ENCODE results near the gene RMDN3. TPM values are rescaled to one million over a fixed set of nuclear protein-coding genes. Genes with fewer than 3 reads are reported as not detected.

Gene RMDN3
- total RNA-seq, 1 donor from 2014 or later = 21.1 TPM

DNA sequence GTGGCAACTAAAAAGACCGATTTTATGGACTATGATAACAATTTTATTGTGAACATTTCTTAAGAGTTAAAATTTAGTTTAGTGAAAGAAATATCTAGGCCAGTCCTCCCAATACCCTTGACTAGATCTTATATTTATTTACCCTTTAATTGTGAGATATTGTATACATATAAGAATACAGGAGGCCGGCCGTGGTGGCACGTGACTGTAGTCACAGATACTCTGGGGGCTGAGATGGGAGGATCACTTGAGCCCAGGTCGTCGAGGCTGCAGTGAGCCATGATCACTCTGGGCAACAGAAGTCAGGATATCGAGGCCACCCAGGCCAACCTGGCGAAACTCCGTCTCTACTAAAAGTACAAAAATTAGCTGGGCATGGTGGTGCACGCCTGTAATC, 756 bp upstream of the RMDN3 start:
- DNase-seq (ENCODE audit: low spot score) = no peak
- intact Hi-C loops (cut with DNase I) = loop anchor here (1.0 to 10.0 kb wide), 3 partner anchors 51 to 161 kb away; partner anchors contain the start of genes DNAJC17, KNL1, VPS18 and ZFYVE19

DNA sequence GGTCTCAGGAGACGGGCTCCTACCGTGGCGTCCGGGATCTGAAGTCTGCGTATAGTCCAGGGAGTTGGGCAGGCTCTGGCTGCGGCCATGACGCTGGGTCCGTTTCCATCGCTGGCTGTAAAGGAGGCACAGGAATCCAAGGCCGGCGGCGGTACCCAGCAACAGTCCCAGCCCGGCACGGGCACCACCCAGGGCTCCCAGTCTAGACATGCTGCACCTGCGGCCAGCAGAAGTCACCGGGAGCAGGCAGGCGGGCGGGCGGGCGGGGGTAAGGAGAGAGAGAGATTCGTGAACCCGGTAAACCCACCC, 526 bp downstream of the RMDN3 start:
- intact Hi-C loops (cut with DNase I) = loop anchor here (5.0 to 10.0 kb wide), 3 partner anchors 57 to 160 kb away; partner anchors contain the start of genes KNL1, RAD51 and VPS18
- no peak for DNase-seq (ENCODE audit: low spot score)

DNA sequence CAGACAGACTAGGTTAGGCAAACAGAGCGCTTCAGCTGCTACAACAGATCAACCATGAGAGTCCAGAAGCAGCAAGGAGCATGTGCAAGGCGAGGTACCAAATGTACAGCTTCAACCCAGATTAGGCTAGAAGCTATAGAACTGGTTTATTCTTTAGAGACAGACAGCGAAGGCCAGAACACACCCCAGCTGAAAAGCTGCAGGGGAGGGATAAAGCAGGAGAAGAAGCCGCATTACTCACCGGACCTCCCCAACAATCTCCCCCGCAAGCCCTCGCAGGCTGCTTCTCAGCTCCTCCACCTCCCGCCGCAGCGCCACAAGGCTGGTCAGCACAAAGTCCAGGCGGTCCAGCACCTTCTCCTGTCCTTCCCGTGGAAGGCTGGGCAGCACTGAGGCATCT, 3.3 kb downstream of the RMDN3 start:
- DNase-seq (ENCODE audit: low spot score) = no peak
- intact Hi-C loops (cut with DNase I) = loop anchor here (5.0 to 10.0 kb wide), 3 partner anchors 54 to 157 kb away; partner anchors contain the start of genes KNL1, RAD51 and VPS18

DNA sequence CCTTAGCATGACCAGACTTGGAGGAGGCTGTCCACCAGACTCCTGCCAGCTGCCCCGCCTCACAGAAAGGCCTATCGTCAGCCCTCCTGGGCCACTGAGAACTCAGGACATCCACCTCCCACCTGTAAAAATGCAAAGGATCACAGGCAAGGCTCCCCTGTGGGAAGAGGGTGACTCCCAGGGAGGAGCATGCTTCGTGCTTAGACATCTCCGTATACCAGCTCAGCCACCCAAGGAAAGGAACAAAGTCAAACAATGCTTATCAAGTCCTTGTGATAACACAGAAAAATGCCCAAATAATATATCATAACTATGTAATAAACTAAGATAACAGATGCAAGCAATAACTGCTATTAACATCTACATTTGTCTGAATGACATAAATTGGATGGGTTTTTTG, 4.2 kb downstream of the RMDN3 start:
- intact Hi-C loops (cut with DNase I) = loop anchor here (5.0 to 10.0 kb wide), 3 partner anchors 54 to 156 kb away; partner anchors contain the start of genes KNL1, RAD51 and VPS18
- no peak for DNase-seq (ENCODE audit: low spot score)

DNA sequence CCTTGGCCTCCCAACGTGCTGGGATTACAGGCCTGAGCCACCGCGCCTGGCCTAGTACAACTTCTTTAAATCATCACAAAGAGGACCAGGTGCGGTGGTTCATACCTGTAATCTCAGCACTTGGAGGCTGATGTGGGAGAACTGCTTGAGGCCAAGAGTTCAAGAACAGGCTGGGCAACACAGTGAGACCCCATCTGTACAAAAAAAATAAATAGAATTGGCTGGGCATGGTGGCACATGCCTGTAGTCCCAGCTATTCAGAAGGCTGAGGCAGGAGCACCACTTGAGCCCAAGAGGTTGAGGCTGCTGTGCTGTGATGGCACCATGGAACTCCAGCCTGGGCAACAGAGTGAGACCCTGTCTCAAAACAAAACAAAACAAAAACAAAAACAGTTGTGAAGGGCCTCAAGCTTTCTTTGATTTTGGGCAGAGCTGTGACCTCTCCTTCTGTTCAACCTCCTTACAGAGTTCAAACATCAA, 5.9 kb downstream of the RMDN3 start:
- DNase-seq (ENCODE audit: low spot score) = no peak
- intact Hi-C loops (cut with DNase I) = no loop called here

DNA sequence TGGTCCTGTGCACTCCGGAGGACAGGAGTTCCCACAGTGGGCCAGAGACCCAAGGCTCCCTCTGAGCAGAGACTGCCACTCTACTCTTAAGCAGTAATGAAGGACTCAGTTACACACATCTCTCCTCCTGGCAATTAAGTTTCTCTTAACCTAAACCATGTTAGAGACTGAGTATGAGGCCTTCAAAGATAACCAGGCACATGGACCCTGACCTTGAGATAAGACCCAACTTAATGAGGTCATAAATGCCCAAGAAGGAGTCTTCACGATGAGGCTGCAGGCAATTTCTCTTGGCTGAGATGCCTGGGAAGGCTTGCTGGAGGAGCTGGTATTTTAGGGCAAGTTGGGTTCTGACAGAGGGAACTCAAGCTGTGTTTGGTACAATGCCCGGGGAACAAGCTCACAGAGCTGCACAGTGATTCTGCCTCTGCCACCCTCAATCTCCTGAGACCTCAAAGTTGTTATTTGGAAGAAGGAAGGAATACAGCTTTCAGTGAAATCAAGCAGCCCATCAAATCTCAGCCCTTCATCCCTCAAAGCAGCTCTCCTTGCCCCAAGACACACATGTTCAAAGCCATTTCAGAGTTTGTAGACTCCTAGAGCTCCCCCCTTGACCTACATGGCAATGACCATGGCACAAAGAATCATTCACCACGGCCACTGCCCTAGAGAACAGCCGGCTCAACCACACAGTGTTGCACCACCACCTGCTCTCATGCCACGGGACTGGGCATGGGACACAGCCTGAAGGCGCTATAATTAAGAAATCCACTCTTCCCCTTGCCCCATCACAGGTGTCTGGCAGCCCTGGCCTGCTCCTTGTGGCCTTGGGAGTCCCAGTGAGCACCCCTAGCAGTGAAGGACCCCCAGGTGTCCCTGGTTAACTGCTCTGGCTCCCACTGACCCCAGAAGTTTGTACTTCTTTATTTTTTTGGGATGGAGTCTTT, 7.1 kb downstream of the RMDN3 start:
- DNase-seq (ENCODE audit: low spot score) = no peak
- intact Hi-C loops (cut with DNase I) = no loop called here

DNA sequence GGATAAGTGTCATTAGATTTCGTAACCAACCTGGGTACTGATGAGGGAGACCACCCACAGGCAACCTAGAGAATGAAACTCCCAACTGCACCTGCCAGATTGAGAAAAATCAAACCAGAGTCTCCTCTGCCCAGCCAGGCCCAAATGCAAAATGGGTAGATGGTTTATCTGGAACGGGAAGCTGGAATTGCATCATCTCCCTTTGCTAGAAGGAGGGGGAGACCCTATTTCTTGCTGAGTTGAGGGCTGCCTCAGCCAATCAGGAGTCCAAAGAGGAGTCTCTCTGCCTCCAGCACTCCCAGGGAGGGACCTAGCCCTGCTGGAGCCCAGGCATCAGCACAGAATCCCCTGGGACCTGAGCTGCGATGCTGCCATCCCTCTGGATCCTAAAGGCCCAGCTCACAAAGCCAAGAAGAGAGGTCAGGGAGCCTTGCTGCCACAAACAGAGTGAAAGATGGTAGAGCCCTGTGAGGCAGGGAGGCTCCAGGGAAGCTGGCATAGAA, 8.1 kb downstream of the RMDN3 start:
- intact Hi-C loops (cut with DNase I) = no loop called here
- DNase-seq (ENCODE audit: low spot score) = no peak

DNA sequence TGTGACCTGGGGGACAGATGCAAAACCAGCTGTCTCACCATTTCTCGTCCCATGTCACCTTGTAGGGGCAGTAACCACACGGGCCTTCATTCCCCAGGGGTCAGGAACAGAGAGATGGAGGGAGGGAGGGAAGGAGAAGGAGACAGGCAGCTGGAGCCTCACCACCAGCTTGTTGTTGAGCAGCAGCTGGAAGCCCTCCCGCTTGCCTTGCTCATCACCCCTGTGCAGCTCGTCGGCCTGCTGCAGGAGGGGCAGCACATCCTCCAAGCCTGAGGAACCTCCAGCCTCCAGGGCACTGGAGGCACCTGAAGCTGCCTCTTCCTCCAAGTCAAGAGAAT, 10.3 kb downstream of the RMDN3 start:
- DNase-seq (ENCODE audit: low spot score) = no peak
- intact Hi-C loops (cut with DNase I) = no loop called here

DNA sequence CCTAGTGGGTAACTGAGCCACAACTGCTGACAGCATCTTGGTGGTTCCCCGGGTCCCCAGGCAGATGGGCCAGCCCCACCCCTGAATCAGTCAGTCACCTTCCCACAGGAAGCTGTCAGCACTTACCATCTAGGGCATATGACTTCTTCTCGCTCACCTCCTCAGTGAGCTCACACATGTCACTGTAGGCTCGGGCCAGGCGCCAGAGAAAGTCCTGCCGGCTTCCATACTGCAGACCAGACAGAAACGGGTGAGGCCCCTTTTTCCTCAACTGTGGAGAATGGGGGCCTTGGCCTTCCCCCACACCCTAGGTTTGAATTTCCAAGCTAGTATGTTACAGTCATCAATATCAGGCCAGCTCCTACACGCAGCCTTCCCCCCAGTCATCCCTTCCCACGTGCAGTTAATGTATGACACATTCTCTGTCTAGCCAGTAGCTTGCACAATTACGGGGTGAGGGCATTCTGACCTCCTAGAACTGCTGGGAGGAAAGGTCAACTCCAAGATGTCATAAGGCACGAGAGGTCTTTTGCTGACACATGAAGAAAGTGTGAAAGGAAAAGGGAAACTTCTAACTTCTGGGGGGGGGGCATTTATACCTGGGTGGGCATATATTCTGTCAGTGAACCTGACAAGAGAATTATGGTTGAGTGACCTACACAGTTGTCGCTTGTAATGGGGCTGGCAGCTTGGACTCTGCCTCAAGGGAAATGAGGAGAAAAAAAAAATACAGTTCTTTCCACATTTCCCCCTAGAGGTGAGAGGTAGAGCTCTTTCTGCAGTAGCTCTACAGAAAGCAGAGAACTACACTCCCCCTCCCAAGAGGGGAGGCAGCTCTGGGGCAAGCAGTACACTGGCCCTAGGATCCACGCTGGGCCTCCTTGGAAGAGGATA, 10.9 kb downstream of the RMDN3 start:
- no peak for DNase-seq (ENCODE audit: low spot score)
- intact Hi-C loops (cut with DNase I) = no loop called here

DNA sequence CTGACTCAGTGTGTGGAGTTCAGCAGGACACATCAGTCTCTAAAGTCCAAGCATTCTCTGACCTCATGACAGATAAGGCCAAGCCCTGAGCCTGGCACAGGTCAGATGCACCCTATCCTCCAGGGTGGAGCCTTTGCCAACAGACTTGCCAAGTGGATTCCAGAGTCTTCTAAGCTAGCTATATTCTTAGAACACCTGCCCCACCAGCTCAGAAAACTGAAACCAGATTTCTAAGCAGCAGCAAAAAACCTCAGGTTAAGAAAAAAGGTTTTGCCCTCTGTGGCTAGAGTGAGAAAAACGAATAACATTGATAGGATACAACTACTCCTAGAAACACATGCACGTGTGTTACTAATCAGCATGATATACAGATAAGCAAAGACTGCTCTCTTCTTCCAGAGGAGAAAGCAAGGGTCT, 11.6 kb downstream of the RMDN3 start:
- intact Hi-C loops (cut with DNase I) = no loop called here
- DNase-seq (ENCODE audit: low spot score) = no peak

DNA sequence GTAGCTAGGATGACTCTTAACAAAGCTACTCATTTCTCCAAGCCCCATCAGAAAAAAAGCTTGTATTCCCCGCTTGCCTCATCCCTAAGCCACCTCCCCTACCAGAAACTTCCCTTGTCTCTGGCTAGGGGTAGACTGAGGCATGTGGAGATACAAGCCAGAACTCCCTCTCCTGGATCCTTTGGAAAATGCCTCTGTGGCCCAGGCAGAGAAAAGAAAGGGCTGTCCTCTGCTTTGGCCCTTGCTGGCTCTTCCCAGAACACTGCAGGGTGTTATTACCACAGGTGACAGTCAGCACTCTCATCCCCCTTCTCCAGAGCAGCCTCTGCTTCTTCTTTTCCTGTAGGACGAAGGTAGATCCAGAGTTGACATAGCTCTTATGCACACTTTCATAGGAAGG, 15.2 kb downstream of the RMDN3 start:
- no peak for DNase-seq (ENCODE audit: low spot score)
- intact Hi-C loops (cut with DNase I) = no loop called here

DNA sequence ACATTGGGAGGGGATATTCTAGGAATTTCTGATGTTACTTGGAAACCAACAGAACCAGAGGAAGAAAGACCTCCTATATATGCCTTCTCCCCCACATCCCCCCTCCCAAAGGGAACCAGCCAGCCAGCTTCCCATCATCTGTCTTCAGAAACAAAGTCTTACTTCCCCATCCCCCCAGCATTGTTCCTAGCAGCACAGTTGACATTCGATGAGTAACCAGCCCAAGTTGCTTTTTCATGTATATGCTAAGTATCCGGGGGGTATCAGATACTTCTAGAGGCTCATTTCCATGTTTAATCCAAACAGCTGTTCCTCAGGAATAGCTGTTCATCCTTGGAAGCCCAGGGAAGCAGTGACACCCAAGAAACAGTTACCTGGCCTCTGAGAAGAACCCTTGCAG, 16.0 kb downstream of the RMDN3 start:
- intact Hi-C loops (cut with DNase I) = no loop called here

DNA sequence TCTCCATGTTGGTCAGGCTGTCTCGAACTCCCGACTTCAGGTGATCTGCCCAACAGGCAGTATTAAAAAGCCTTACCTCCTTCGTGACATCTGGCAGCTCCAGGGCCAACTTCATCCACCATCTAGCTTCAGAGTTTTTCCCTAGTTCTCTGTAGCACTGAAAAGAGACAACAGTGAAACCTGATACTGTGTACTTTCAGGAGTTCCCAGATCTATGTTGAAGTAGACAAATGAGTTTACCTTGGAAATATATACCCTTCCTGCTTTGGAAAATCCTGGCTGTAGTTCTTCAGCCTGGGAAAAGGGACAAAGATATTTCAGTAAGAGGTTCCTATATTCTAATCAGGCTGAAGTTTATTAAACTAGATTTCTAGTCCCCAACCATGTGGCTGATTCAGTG, 18.0 kb downstream of the RMDN3 start:
- intact Hi-C loops (cut with DNase I) = no loop called here
- DNase-seq (ENCODE audit: low spot score) = no peak

More for the DNA sequence above, 16.0 kb downstream of the RMDN3 start:
- DNase-seq (ENCODE audit: low spot score) = no peak

DNA sequence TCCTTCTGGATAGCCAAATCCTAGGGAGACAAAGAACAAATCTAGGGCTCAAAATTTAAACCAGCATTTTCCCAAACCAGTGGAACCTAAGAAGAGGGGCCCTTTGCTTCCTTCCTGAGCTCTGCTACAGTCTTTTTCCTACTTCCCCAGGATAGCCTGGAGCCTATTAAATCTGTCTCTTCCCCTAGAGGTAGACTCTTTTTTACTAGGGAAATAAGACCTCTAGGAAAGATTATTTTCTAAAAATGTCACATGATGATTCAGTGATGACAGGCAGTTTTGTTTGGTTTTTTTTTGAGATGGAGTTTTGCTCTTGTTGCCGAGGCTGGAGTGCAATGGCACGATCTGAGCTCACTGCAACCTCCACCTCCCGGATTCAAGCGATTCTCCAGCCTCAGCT, 18.5 kb downstream of the RMDN3 start:
- intact Hi-C loops (cut with DNase I) = no loop called here
- DNase-seq (ENCODE audit: low spot score) = no peak

DNA sequence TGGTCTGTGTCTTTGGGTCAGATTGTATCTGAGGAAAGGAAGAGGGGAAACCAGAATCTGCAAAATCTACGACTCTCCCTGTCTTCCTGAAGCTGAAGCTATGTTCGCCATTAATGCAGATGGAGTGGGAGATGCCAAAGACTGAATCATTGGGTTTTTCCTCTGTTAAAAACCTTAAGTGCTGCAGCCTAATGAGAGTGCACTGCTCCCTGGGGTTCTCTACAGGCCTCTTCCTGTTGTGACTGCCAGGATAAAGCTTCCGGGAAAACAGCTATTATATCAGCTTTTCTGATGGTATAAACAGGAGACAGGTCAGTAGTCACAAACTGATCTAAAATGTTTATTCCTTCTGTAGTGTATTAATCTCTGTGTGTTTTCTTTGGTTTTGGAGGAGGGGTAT, 24.0 kb downstream of the RMDN3 start:
- intact Hi-C loops (cut with DNase I) = no loop called here
- no peak for DNase-seq (ENCODE audit: low spot score)

DNA sequence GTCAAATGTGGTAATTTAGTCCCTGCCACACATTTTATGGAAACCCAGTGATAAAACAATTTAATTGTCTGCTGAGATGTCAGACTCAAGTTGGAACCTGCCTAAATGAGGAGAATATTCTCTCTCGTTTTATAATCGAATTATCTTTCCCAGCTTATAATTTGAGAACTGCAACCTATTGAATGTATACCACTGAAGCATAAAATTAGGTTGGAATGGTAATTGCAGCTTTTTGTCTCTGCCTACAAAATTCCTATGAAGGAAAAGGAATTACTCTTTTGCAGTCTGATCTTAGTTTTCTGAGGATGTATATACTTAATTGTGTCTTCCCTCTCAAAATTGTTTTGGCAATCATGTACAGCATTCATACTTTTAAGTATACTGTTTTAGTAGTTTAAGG, 31.1 kb downstream of the RMDN3 start:
- intact Hi-C loops (cut with DNase I) = no loop called here
- no peak for DNase-seq (ENCODE audit: low spot score)

DNA sequence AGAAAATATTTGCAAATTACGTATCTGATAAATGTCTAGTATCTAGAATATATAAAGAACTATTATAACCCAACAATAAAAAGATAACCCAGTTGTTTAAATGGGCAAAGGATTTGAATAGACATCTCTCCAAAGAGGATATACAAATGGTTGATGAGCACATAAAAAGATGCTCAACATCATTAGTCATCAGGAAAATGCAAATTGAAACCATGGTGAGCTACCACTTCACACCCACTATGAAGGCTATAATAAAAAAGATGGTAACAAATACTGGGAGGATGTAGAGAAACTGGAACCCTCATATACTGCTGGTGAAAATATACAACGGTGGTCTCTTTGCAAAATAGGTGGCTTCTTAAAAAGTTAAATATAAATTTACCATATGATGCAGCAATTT, 32.1 kb downstream of the RMDN3 start:
- DNase-seq (ENCODE audit: low spot score) = no peak
- intact Hi-C loops (cut with DNase I) = no loop called here

DNA sequence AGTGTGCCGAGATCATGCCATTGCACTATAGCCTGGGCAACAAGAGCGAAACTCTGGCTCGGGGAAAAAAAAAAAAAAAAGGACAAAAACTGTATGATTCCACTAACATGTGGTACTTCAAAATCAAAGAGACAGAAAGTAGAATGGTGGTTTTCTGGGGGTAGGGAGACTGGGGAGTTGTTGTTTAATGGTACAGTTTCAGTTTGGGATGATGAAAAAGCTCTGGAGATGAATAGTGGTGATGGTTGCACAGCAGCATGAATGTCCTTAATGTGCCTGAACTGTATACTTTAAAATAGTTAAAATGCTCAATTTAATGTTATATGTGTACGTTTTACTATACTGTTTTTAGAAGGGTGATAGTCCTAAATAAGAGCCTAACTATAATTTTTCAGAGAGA, 32.7 kb downstream of the RMDN3 start:
- intact Hi-C loops (cut with DNase I) = no loop called here
- DNase-seq (ENCODE audit: low spot score) = no peak

DNA sequence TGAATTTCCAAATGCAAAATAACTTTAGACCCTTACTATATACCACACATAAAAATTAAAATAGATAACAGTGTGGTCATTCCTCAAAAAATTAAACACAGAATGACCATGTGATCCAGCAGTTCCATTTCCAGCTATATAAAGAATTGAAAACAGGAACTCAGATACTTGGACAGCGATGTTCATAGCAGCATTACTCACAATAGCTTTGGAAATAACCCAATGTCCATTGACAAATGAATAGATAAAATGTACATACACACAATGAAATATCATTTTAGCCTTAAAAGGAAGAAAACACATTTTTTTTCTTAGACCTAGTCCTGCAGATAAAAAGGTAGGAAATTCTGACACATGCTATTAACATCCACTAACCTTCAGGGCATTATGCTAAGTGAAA, 33.4 kb downstream of the RMDN3 start:
- DNase-seq (ENCODE audit: low spot score) = no peak
- intact Hi-C loops (cut with DNase I) = no loop called here

DNA sequence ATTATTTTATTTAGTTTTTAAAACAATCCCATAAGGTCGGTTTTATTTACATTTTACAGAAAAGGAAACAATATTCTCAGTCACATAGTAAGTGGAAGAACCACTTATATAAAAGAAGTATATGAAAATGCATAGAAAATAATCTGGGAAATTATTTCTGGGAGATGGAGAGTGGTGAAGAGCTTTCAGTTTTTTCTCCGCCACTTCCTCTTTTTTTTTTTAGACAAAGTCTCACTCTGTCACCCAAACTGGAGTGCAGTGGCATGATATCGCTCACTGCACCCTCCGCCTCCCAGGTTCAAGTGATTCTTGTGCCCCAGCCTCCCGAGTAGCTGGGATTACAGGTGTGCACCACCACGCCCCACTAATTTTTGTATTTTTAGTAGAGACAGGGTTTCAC, 38.9 kb downstream of the RMDN3 start:
- intact Hi-C loops (cut with DNase I) = no loop called here
- no peak for DNase-seq (ENCODE audit: low spot score)

Measured in cardiac septum (tissue), 1 donor.